SK-N-DZ (cell line): Measurements from ENCODE around the gene TECPR2.
"Not testable (repeated sequence)": the region's sequence is repeated elsewhere in the genome, so short reads cannot be mapped to it uniquely, and the experiment has no call there.

ENCODE experiments used
- DNase-seq: peaks from one replicate; pipeline ENCODE4 v3.0.0-alpha.2; 2015; ENCODE audit warnings: low spot score

The TECPR2 gene

DNA sequence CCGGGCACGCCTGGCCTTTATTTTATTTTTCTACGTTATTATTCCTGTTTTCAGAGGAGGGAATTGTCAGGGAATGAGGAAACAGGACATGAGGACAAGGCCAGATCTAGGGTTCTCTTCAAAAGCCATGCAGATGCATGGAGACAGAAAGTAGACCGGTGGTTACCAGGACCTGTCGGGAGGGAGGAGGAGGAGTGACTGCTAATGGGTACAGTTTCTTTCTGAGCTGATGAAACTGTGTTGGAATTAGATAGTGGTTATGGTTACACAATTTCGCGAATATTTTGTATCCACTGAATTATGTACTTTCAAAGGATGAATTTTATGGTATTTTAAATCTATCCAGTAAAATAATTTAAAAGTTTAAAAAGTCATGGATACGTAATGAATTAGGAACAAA, 31.9 kb upstream of the TECPR2 start:
- no peak for DNase-seq

GRCh38 chr14:102333390-102333789, 29.4 kb upstream of the TECPR2 start:
- DNase-seq: no peak

DNA sequence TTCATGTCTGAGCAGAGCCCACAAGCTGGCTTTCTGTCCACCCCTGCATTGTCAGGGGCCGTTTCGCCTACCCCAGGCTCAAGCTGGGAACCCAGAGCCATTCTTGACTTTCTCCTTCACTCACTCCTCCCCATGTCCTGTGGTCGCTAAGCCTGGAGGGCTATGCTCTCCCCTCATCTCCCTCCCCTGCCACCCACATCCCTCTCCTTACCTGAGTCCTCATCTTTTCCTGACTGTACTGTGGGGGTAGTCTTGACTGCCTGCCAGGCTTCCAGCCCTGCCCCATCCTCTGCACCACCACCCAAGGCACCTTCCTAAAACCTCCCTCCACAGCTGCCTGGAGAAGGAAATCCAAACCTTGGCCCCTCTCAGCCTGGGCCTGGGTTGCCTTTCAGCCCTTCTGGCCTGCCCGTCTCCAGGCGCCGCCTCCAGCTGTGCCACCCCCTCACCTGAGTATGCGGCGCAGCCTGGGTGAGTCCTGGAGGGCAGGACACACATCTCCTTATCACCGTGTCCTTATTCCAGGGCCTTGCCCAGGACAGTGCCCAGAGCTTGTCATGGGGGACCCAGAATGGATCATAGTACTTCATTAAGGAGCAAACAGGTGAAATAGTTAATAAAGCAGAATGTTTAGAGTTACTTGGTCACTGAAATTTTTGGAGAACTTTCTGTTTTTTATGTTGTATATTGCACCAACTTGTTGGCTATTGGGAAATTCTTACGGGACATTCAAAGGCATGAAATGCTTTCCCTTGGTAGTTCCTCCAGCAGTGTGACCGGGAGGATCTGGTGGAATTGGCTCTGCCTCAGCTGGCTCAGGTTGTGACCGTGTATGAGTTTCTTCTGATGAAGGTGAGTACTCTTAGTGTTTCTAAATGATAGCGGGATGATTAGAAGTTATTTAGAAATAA, 28.7 kb upstream of the TECPR2 start:
- DNase-seq: no peak

GRCh38 chr14:102335163-102335562, 27.6 kb upstream of the TECPR2 start:
- no peak for DNase-seq

DNA sequence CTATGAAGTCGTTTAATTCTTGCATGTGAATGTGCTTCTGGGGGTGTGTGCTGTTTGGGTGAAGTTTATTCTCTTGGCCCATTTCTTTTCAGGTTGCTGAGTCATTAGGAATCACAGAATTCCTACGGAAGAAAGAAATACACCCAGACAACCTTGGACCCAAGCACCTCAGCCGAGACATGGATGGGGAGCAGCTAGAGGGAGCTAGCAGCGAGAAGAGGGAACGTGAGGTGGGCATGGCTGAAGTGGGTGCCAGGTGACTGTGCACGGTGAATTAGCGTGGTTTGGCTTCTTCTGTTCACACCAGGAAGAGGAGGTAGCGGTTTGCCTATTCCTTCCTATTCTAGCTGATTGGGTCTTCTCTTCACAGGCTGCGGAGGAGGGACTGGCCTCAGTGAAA, 24.0 kb upstream of the TECPR2 start:
- DNase-seq: no peak

DNA sequence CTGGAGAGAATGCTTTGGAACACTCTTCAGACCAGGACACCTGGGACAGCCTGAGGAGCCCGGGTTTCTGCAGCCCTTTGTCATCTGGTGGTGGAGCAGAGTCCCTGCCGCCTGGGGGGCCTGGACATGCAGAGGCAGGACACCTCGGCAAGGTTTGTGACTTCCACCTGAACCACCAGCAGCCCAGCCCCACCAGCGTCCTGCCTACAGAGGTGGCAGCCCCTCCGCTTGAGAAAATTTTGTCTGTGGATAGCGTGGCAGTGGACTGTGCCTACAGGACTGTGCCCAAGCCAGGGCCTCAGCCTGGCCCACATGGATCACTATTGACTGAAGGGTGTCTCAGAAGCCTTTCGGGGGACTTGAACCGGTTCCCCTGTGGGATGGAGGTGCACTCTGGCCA, 21.2 kb upstream of the TECPR2 start:
- no peak for DNase-seq

- no peak for DNase-seq
Observed at GRCh38 chr14:102342238-102342637, 20.5 kb upstream of the TECPR2 start.

- no peak for DNase-seq
Observed at GRCh38 chr14:102344084-102344483, 18.7 kb upstream of the TECPR2 start.

DNA sequence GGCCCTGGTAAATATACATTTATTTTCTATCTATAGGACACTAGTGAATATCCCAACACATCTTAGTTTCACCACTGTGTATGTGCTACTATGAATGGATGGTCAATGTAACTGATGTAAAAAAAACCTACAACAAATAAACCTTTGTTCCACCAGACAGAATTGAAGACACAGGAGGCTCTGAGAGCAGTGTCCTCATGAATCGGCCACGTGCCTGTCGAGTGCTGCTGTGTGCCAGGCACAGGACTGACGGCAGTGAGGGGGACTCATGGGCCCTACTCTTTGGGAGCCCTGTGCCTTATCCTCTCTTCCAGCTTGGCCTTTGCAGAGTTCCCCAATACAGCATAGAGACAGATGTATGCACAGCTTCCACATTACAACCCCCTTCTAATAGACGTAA, 18.3 kb upstream of the TECPR2 start:
- no peak for DNase-seq

DNA sequence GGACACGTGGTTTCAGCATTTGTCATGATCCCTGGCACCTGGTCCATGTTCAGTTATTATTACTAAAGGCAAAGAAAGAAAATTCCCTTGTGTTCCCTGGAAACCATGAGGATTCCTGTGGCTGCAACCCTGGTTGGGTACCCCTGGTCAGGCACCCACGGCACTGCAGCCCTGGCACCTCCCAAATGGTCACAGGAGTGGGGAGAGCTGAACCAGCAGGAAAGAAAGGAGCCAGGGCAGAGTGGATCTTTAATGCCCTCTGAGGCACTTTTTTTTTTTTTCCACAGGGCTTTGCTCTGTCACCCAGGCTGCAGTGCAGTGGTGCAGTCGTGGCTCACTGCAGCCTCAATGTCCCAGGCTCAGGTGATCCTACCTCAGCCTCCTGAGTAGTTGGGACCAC, 17.5 kb upstream of the TECPR2 start:
- DNase-seq: no peak

- DNase-seq: no peak
Observed at GRCh38 chr14:102346645-102347044, 16.1 kb upstream of the TECPR2 start.

DNA sequence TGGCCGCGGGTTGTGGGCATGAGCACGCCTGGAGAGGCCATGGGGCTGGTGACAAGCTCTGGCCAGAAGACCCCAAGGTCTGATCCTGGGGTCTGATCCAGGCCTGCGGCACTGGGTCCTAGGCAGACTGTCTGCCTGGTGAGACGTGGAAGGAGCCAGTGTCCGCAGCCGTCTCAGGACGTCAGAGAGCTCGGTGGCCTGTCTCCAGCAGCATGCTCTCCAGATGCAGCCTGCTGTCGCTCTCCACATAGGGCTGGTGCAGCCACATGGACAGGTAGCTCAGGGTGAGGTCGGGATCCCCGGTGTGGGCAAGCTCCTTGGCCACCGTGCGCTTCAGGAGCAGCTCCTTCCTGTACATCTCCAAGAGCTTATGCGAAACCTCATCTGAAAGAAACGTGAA, 14.4 kb upstream of the TECPR2 start:
- DNase-seq: no peak

DNA sequence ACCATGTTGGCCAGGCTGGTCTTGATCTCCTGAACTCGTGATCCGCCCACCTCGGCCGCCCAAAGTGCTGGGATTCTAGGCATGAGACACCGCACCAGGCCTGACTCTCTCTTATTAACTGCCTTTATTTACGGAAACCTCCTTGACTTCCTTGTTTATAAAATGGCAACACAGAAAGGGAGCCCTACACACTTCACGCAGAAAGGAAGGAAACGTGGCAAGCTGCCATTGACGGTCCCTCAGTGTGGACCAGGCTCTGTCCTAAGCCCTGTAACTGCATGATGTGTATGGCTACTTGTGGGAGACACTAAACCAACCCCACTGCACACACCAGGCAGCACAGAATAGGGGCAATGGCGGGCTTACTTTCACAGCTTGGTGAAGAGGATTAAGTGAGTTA, 11.7 kb upstream of the TECPR2 start:
- no peak for DNase-seq

- DNase-seq: not testable (repeated sequence)
Observed at GRCh38 chr14:102351593-102351992, 11.1 kb upstream of the TECPR2 start.

DNA sequence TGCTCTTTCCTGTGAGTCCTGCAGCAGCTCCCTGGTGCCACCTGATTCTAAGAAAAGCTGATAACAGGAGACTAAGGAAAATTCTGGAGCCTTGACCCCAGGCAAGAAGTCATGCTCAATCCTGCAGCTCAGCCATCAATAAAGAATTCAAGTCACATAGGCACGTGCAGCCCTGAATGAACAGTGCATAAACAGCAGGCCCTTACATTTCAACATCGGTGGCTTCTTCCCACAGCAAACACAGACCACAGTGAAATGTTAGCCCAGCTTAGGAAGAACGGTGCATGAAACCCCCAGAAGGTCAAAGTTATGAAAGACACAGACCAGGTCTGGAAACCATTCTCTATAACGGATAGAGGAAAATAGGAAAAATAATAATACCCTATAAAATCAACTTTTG, 10.5 kb upstream of the TECPR2 start:
- no peak for DNase-seq

DNA sequence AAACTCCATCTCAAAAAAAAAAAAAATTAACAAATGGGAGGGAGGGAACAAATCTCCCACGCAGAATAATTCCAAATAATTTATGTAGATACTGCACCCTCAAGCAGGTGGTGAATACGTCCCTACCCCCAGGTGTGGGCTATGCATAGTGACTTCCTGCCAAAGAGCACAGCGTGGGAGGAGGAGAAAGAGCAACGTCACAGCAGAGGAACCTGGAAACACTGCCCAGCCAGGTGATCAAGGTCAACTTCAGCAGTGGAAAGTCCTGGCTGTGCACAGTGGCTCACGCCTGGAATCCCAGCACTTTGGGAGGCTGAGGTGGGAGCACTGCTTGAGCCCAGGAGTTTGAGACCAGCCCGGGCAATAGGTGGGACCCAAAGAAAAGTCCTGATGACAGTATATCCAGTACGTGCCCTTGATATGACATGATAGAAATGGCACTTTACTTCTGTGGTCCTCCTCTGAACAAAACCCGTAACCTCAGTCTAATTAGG, 9.6 kb upstream of the TECPR2 start:
- no peak for DNase-seq

DNA sequence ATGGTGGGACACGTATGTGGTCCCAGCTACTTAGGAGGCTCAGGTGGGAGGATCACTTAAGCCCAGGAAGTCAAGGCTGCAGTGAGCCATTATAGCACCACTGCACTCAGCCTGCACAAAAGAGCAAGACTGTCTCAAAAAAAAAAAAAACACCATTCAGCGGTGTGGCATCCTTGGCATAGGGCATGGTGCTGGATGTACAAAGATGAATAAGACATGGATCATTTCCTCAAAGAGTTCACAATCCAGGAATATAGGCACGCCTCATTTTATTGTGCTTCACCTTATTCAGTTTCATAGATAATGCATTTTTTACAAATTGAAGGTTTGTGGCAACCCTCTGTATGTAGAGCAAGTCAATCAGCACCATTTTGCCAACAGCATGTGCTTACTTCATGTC, 6.5 kb upstream of the TECPR2 start:
- no peak for DNase-seq

GRCh38 chr14:102359341-102359740, 3.4 kb upstream of the TECPR2 start:
- DNase-seq: no peak

DNA sequence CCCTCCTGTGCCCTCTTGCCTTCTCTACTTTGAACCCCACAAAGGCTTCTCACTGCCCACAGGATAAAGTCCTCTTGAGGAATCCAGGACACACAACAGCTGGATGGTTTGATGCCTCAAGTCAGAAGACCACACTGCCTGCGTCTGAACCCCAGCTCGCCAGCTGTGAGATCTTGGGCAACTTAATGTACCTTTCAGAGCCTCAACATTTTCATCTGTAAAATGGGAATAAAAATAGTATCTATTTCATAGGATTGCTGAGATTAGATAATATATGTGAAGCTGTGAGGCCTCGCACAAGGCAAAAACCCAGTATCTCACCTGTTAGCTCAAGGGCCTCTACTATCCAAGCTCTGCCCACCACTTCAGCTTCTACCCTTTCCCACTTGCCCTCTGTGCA, 2.4 kb upstream of the TECPR2 start:
- DNase-seq: no peak

- DNase-seq: no peak
Observed at GRCh38 chr14:102362084-102362483, 657 bp upstream of the TECPR2 start.

GRCh38 chr14:102363182-102363943, 622 bp downstream of the TECPR2 start:
- DNase-seq: peak; percentile 5

DNA sequence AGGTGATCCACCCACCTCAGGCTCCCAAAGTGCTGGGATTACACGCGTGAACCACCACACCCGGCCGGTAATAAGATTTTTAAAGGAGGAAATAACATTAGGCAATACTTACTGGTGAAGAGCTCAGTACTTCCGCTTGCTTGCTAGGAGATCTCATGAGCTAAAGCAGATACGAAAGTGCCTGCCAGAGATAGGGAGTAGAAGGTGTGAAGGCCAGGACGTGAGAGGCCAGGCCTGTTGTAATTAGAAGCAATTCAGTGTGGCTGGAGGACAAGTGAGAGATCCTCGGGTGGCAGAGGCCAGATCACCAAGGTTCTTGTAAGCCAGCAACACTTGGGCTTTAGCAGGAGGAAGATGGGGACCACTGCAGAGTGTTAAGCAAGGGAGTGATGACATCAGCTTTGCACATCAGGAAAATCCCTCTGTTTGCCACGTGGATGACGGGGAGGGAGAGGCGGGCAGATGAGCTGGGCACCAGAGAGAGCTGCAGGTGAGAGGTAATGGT, 7.6 kb downstream of the TECPR2 start:
- no peak for DNase-seq

- DNase-seq: no peak
Observed at GRCh38 chr14:102371361-102371760, 8.6 kb downstream of the TECPR2 start.
